SK-MEL-5 (cell line): ENCODE measurements around the gene ZNF813. TPM values are rescaled to one million over a fixed set of nuclear protein-coding genes. Genes with fewer than 3 reads are reported as not detected.
"Not testable (repeated sequence)": the region's sequence is repeated elsewhere in the genome, so short reads cannot be mapped to it uniquely, and the experiment has no call there.

Experiments
- DNase-seq: peaks from one replicate; pipeline ENCODE4 v3.0.0-alpha.2; 2016; ENCODE audit warnings: low read depth, low spot score
- in situ Hi-C: cut with HindIII; loops from 2 replicates; pipeline ENCODE4 v1.10.0; 2016; ENCODE audit warnings: low sequenced_read_pairs, high pct_unique_total_duplicates, low pct_unique_long_range_greater_than_20kb
- total RNA-seq: library from RNA; depleted of rRNA; stranded (reverse); fragments of >200 nt; shearing (Covaris generic); gene quantifications from 2 replicates; pipeline ENCODE4 v1.2.3, GENCODE V29; 2014

The ZNF813 gene
- total RNA-seq, 1 experiment from 2014 or later, result 3.9 TPM

GRCh38 chr19:53468628-53469027 is 1.1 kb downstream of the ZNF813 start:
- DNase-seq, in situ Hi-C loops: not testable (repeated sequence)

GRCh38 chr19:53471916-53472315 is 4.4 kb downstream of the ZNF813 start:
- in situ Hi-C loops, result no loop called here
- no peak for DNase-seq

GRCh38 chr19:53474832-53475231 is 7.3 kb downstream of the ZNF813 start:
- in situ Hi-C loops, DNase-seq: not testable (repeated sequence)

- in situ Hi-C loops, result not testable (repeated sequence)
These were observed 7.9 kb downstream of the ZNF813 start for GRCh38 chr19:53475470-53475869.

GRCh38 chr19:53483751-53484150 is 16.2 kb downstream of the ZNF813 start:
- in situ Hi-C loops, DNase-seq: not testable (repeated sequence)

More at GRCh38 chr19:53475470-53475869, 7.9 kb downstream of the ZNF813 start:
- not testable (repeated sequence) for DNase-seq

- DNase-seq, result no peak
- in situ Hi-C loops, result no loop called here
These were observed 17.8 kb downstream of the ZNF813 start for GRCh38 chr19:53485046-53486004.

GRCh38 chr19:53492153-53492552 is 24.6 kb downstream of the ZNF813 start:
- in situ Hi-C loops, result no loop called here
- no peak for DNase-seq

GRCh38 chr19:53497311-53498023 is 29.9 kb downstream of the ZNF813 start:
- in situ Hi-C loops, DNase-seq: not testable (repeated sequence)

GRCh38 chr19:53498024-53498395 is 30.5 kb downstream of the ZNF813 start:
- in situ Hi-C loops, DNase-seq: not testable (repeated sequence)

GRCh38 chr19:53503151-53503550 is 35.6 kb downstream of the ZNF813 start:
- in situ Hi-C loops, DNase-seq: not testable (repeated sequence)

GRCh38 chr19:53503671-53504364 is 36.3 kb downstream of the ZNF813 start:
- DNase-seq, in situ Hi-C loops: not testable (repeated sequence)

GRCh38 chr19:53504365-53504703 is 36.8 kb downstream of the ZNF813 start:
- in situ Hi-C loops, result not testable (repeated sequence)
- DNase-seq, result peak; percentile 8

- DNase-seq, result no peak
- in situ Hi-C loops, result no loop called here
These were observed 37.4 kb downstream of the ZNF813 start for GRCh38 chr19:53504885-53505284.

- in situ Hi-C loops, result no loop called here
- no peak for DNase-seq
These were observed 39.2 kb downstream of the ZNF813 start for GRCh38 chr19:53506728-53507127.

GRCh38 chr19:53507523-53508442 is 40.2 kb downstream of the ZNF813 start:
- DNase-seq, result no peak
- in situ Hi-C loops, result no loop called here

GRCh38 chr19:53509443-53509842 is 41.9 kb downstream of the ZNF813 start:
- DNase-seq, result no peak
- in situ Hi-C loops, result no loop called here

GRCh38 chr19:53509845-53510244 is 42.3 kb downstream of the ZNF813 start:
- in situ Hi-C loops, result no loop called here
- no peak for DNase-seq
